IPS-18c (cell line): ENCODE data around the gene ADAMTS2.

ENCODE experiments used
- H3K4me3 ChIP-seq: 2 replicates; pipeline ENCODE4 v1.7.0; 2013; ENCODE audit warnings: low read depth, mild to moderate bottlenecking, low read length, moderate library complexity; ENCODE audit not compliant: insufficient read depth
- H3K9me3 ChIP-seq: one replicate; pipeline ENCODE4 v1.6.1; 2013; ENCODE audit warnings: mild to moderate bottlenecking, low read length, moderate library complexity; ENCODE audit not compliant: control insufficient read depth, insufficient read depth

Gene ADAMTS2

DNA sequence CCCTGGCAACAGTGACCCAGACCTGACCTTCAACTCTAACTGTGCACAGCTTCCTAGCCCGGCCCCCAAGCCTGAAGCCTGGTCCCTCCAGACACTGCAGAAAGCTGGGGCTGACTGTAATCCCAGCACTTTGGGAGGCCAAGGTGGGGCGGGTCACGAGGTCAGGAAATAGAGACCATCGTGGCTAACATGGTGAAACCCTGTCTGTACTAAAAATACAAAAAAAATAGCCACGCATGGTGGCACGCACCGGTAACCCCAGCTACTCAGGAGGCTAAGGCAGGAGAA lies 35.9 kb downstream of the ADAMTS2 start:
- H3K9me3 ChIP-seq, result no peaks in the 10 kb centered on the region
- no peak overlapping the region for H3K4me3 ChIP-seq

DNA sequence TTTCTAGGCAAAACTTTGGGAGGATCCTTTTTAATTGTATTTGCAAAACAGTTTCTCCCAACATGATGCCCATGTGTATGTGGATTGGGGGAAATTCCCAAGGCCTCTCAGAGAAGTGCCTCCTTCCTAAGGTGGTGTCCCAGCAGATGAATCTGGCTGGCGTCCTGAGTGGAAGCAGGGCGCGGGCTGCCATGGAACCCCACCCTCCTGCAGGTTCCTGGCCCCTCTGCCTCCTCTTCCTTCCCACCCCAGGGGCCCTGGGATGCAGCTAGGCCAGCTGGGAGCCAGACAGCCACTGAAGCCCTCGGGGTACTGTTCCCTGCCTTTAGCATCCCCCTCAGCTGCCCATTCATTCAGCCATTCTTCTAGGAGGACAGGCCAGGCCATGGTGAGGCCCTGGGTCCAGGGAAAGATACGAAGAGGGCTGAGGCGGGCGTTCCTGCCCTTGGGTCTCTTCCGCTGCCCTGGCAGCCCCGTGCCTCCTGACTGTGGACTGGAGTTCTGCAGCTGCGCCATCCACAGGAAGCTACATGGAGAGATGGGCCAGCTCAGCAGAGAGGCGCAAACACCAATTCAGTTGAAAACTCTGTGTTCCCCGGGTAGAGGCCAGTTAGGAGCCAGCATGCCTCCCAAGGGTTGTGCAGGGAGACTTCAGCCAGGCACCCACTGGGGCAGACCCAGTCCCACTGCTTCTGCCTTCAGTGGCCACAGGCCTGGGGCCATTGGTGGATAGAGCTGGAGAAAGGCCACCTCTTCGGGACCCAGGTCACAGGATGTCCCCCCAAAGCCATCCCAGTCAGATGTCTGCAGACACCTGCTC lies 36.5 kb downstream of the ADAMTS2 start:
- Histone ChIP-seq H3K9me3 (no peaks in the 10 kb centered on the region), H3K4me3 (no peak overlapping the region)

DNA sequence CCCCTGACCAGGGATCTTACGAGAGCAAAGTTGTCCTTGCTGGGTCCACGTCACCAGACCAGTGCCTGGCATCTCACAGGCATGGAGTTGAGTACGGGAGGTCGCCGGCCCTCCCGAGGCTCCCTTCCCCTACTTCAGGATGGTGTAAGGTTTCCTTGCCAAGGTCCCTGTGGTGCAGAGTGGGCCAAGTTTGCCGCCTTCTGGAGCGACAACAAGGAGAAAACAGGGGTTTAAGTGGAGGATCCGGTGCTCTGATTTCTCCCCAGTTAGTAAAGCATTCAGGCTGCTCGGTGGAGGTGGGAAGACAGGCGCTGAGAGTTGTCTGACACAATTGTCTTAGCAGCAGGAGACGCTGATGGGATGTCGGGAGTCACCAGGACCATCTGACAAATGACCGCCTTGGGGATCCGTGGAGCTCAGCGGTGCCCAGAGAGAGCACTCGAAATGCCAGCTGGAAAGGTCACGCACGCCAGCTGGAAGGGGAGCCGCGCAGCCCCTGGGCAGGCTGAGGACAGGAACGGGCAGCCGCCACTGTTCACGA lies 37.3 kb downstream of the ADAMTS2 start:
- Histone ChIP-seq H3K9me3 (no peaks in the 10 kb centered on the region), H3K4me3 (no peak overlapping the region)

DNA sequence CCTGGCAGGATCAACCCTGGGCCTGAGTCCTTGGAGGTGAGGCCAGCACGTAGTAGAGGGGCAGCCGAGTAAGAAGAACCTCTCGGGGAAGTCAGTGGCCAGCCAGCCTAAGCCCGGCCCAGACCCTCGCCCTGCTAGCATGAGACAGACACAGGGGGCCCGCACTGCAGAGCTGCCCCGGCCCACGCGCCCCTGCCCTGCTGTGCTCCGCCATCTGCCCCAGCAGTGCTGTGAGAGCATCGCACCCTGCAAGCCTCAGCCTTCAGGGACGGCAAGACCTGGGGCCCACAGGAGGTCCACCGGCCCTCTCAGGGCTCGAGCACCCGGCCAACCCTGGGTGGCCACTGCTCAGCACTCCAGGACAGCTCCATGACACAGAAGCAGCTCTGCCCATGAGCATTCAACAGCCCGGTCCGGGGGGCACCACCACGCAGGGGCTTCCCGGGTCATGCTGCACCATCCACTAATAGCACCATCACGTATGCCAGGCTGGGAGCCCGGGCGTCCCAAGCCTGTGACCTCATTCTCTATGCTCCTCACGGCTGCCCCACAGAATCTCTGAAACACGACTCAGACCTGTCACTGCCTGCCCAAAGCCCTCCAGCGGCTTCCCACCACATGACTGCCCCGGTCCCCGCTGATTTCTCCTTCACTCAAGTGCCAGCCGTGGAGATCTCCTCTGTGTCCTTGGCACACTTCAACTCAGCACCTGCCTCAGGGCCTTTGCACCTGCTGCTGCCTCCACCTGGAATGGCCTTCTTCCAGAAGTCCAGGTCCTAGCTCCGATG lies 38.1 kb downstream of the ADAMTS2 start:
- Histone ChIP-seq H3K9me3 (no peaks in the 10 kb centered on the region), H3K4me3 (no peak overlapping the region)

DNA sequence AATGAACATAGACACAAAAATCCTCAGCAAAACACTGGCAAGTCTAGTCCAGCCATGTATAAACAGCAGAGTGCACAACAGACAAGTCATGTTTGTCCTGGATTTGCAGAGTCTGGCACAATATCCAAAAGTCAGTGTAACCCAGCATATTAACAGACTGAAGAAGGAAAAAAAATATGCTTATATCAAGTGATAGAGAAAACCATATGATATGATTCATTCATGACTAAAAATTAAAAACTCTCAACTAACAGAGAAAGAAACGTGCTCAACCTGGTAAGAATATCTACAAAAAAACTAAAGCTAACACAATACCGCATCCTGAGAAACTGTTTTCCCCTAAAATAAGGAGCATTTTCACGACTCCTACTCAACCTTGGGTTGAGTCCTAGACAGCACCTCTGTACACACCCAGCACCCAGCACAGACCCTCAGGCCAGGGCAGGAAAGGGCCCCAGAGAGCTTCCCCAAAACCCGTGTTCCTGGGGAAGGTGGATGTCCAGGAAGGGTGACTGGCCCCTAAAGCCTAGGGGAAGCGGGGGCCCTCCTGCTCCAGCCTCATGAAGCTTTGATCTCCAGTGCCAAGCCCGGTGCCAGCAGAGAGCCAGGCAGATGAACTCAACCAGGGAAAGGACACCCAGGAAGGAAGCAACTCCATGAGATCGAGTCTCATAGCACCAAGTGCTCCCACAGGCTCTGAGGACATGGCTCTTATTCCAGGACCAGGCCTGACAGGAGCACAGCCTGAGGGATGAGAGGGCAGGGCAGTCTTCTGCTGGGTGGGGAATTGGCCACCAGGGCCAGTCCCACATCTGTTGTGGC lies 38.9 kb downstream of the ADAMTS2 start:
- H3K4me3 ChIP-seq, result no peak overlapping the region
- no peaks in the 10 kb centered on the region for H3K9me3 ChIP-seq

DNA sequence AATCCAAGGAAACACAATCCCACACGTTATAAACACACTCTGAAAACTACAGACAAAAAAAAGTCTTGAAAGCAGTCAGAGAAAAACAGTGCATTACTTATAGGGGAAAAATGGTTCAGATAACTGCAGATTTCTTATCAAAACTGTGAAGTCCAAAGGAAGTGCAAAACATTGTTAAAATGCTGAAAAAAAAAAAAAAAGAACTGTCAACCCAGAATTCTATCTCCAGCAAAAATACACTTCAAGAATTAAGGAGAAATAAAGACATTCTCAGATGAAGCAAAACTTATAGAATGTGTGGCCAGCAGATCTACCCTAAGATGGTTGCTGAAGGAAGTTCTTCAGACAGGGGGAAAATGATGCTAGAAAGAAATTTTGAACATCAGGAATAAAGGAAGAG lies 40.4 kb downstream of the ADAMTS2 start:
- no peak overlapping the region for H3K4me3 ChIP-seq

DNA sequence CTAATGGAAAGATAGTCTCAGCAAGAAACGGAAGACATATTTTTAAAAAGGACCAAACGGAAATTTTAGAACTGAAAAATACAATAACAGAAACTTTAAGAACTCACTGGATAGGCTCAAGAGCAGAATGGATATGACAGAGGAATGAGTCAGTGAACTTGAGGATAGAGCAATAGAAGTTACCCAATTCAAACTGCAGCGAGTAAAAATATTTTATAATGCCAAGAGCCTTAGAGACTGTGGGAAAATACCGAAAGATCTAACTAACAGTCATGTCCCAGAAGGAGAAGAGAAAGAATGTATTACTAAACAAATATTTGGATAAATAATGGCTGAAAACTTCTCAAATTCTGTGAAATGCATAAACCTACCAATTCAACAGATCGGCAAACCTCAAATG lies 40.8 kb downstream of the ADAMTS2 start:
- no peaks in the 10 kb centered on the region for H3K9me3 ChIP-seq
- H3K4me3 ChIP-seq, result no peak overlapping the region

More for the DNA sequence above, 40.4 kb downstream of the ADAMTS2 start:
- no peaks in the 10 kb centered on the region for H3K9me3 ChIP-seq

DNA sequence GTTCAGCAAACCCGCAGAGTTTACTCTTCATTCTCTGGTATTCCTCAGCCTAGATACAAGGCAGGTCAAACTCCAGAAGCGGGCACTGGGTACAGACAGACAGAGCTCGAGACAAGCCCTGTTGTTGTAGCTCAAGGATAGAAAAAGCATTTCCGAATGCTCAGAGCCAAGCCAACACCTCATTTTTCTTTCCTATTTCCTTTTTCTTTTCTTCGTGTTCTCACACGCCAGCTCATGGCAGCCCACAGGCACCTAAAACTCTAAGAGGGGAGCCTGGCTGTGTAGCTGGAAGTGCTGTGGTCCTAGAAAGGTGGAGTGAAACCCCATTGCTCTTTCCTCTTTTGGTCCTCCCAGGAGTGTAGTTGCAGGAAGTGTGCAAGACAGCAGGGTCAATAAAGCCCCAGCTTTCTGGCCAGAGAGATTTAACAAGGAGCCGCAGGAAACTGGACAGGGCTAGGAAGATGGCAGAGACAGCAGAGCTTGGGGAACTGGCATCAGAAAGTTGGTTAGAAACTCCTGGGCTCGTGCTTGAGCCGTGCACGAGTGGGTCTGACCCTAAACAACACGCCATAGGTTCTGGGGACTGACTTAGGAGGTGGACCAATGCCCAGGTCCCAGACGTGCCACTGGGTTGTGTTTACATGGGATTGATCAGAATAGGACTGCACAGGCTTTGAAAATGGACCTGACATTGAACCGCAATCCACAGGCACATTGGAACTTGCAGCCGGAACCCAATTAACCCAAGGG lies 41.6 kb downstream of the ADAMTS2 start:
- H3K4me3 ChIP-seq, result no peak overlapping the region
- no peaks in the 10 kb centered on the region for H3K9me3 ChIP-seq

DNA sequence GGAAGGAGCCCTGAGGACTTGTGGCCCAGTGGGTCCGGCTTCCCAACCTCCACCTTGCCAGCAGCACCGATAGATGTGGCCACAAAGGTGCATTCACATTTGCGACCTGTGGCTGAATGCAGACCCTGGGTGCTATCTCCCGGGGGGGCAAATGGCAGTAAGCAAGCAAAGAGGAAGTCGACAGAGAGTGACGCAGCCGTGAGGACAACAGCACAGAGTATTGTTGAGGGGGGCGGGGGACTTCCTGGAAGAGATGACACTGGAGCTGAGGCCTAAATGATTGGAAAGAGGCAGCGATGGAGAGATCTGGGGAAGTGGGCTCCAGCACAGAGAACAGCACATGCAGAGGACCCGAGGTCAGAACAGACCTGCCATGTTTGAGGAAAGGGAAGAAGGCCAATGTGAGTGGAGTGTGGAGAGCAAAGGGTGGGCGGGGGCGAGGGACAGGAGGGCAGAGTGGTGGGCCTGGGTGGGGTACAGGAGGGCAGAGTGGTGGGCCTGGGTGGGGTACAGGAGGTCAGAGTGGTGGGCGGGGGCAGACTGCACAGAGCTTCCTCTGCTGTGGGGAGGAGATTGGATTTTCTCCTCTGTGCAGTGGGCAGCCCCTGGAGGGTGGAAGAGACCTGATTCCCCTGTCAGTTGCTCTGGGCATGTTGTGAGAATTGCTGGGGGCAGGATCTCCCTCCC lies 42.6 kb downstream of the ADAMTS2 start:
- H3K9me3 ChIP-seq, result no peaks in the 10 kb centered on the region
- H3K4me3 ChIP-seq, result no peak overlapping the region

DNA sequence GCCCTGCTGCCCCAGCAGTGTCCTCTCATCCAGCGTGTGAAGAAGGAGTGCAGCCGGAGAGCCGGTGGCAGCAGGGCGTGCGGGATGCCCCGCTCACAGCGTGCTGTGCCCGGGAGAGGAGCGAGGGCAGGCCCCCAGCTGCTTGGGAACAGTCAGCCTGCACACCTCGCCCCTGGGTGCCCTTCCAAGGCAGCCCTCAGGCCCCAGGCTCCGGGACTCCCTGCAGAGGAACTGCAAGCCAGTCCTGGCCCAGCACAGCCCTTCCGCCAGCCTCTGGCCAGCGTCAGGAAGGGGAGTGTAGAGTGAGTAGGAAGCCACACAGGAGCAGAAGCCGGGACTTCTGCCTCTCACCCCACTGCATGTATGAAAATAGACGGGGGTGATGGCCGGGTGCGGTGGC lies 43.5 kb downstream of the ADAMTS2 start:
- H3K4me3 ChIP-seq, result no peak overlapping the region
- no peaks in the 10 kb centered on the region for H3K9me3 ChIP-seq

DNA sequence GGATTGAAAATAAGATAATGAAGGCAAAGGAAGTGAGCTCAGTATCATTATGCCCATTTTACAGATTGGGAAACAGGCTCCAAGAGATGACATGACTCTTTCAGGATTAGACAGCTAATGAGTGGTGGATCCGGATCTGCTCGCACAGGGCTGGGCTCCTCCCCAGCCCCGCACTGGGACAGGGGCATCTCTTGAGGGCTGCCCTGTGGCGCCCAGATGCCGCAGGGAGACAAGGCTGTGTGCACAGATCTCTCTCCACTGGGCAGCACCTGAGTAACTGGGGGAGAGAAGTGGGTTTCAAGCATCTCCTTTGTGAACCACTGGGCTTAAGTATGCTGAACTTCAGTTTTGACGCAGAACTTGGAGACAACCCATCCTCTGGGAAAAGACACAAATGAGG lies 43.9 kb downstream of the ADAMTS2 start:
- H3K9me3 ChIP-seq, result no peaks in the 10 kb centered on the region

DNA sequence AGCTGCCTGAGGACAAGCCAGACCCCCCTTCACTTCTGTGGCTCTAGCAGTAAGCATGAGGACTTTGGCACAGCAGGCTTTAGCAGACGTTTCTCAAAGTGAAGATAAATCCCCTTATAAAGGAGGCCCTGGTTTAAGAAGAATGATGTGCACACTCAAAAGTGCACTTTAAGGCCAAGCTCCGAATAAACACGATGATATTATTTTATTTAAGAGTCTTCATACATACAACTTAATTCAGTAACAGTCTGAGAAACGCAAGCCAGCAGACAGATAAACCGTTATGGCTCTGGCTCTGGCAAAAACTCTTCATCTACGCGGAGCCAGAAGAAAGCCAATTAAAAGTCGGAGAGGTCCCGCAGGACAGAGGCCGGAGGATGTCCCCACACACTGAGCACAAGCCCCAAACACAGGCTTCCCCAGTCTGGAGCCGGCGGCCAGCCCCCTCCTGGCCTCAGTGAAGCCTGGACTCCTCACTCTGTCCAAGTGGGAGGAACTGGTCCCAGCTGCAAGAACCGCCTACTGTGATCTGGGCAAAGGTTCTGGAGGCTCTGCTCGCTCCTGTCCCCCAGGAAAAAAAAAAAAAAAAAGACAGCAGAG lies 44.6 kb downstream of the ADAMTS2 start:
- H3K9me3 ChIP-seq, result no peaks in the 10 kb centered on the region
- no peak overlapping the region for H3K4me3 ChIP-seq

More for the DNA sequence above, 43.9 kb downstream of the ADAMTS2 start:
- H3K4me3 ChIP-seq, result no peak overlapping the region

DNA sequence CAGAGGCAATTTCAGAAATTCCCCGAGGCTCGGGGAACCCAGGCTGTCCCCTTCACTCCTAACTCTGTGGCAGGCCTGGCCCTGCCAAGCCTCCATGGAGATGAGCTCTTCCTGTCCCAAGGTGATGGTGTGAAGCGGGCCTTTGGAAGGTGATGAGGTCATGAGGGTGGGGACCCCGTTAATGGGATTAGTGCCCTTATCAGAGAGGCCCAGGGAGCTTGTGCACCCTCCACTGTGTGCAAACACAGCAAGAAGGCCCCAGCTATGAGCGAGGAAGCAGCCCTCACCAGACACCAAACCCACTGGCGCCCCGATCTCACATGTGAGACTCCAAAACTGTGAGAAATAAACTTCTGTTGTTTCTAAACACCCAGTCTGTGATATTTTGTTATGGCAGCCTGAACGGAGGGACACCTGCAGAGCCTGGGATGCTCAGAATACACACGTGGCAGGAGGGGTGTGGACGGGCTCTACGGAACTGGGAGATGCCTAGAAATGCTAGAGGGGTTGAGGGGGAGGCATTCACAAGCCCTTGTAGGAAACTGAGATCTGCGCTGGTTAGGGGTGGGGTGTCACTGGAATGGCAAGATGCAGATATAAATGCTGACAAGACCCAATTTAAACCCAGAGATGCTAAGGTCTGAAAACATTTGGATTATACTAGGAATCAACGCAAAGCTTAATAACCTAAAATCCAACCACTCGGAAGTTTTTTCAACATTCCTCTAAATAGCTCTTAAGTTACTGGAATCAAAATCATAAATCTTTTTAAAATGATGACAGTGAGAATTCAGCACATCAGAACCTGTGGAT lies 46.9 kb downstream of the ADAMTS2 start:
- Histone ChIP-seq H3K9me3 (no peaks in the 10 kb centered on the region), H3K4me3 (no peak overlapping the region)

DNA sequence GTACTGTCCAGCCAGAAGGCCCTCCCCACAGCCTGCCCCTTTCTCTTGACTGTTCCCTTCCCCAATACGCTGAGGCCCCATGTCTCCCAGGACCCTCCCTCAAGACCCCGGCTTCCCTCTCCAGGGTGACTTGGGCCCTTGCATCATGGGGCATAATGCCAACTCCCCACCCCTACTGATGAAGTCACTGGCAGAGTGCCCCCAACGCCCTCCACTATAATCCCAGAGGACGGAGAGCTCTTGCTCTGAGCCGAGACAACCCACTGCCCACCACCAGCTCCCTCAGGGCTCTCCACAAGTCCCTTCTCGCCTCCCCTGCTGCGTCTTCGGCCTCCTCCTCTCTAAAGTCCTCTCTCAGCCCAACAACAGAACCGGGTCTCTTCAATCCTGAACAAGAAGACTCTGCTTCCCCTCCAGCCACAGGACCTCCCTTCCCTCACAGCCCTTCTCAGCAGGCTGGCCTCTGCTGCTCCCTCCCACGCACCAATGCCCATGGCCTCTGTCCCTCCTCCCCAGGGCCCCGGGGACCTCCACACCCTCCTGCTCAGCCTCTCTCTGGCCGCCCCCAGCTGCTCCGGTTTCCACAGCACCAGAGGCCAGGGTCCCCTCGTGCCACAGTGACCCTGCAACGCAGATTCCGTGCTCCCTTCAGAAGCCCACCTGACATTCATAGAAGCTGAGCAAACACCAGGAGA lies 47.6 kb downstream of the ADAMTS2 start:
- H3K9me3 ChIP-seq, result no peaks in the 10 kb centered on the region
- no peak overlapping the region for H3K4me3 ChIP-seq

DNA sequence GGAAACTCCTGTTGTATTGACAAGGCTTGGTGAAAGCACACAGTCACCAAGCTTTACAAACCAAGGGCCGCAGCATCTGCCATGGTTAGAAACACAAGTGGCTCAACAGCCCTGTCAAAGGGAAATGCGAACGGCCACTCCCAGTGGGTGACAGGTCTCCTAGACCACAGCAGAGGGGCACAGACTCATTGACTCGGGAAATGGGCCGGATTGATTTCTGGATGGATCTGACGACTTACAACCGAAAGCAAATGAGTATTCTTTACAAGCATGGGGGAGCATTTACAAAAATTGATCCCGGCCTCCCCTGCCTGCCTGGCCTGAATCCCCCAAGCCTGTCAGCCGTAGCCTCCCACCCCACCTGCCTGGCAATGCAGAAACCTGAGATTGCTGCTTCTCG lies 48.2 kb downstream of the ADAMTS2 start:
- H3K4me3 ChIP-seq, result no peak overlapping the region
- no peaks in the 10 kb centered on the region for H3K9me3 ChIP-seq
